Measurements from ENCODE around the gene MDP1.

GRCh38 chr14:24204163-24205146, 11.4 kb downstream of the MDP1 start:
- TF ChIP-seq, protein P1, sequence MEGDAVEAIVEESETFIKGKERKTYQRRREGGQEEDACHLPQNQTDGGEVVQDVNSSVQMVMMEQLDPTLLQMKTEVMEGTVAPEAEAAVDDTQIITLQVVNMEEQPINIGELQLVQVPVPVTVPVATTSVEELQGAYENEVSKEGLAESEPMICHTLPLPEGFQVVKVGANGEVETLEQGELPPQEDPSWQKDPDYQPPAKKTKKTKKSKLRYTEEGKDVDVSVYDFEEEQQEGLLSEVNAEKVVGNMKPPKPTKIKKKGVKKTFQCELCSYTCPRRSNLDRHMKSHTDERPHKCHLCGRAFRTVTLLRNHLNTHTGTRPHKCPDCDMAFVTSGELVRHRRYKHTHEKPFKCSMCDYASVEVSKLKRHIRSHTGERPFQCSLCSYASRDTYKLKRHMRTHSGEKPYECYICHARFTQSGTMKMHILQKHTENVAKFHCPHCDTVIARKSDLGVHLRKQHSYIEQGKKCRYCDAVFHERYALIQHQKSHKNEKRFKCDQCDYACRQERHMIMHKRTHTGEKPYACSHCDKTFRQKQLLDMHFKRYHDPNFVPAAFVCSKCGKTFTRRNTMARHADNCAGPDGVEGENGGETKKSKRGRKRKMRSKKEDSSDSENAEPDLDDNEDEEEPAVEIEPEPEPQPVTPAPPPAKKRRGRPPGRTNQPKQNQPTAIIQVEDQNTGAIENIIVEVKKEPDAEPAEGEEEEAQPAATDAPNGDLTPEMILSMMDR (IDR thresholded peaks at IDR 0.05; ENCODE audit: low read length): no peak
- TF ChIP-seq EZH2 (IDR thresholded peaks at IDR 0.05; ENCODE audit: borderline replicate concordance, low read length): no peak
